Ovary (tissue), 9 donors: ENCODE measurements around the gene ANGPTL1. TPM values are rescaled to one million over a fixed set of nuclear protein-coding genes. Genes with fewer than 3 reads are reported as not detected.
"Not testable (repeated sequence)": the region's sequence is repeated elsewhere in the genome, so short reads cannot be mapped to it uniquely, and the experiment has no call there.

Source experiments
- DNase-seq, 5 donors: peaks; one replicate each; pipeline ENCODE4 v3.0.0-alpha.2; 2019 to 2020
- H3K27ac ChIP-seq, 2 donors: fragments of 200-600 bp; one replicate each; pipeline versions ENCODE4 v1.5.1 to v1.8.0; 2019 to 2022
- H3K27me3 ChIP-seq: fragments of 200-600 bp; one replicate; pipeline ENCODE4 v1.8.0; 2022
- H3K36me3 ChIP-seq: fragments of 200-600 bp; sonication (generic); one replicate; pipeline ENCODE4 v1.5.1; 2019
- H3K4me1 ChIP-seq: one replicate; pipeline ENCODE4 v1.8.1; 2013; ENCODE audit warnings: mild to moderate bottlenecking, moderate library complexity; ENCODE audit not compliant: insufficient read depth
- H3K4me3 ChIP-seq: fragments of 200-600 bp; sonication (generic); one replicate; pipeline ENCODE4 v1.5.1; 2017
- H3K9me3 ChIP-seq, 2 donors: fragments of 200-600 bp in 1 of 2; sonication (generic) in 1 of 2; one replicate each; pipeline versions ENCODE4 v1.5.1 to v1.8.1; 2013 to 2019; ENCODE audit warnings: mild to moderate bottlenecking in 1 of 2, moderate library complexity in 1 of 2
- EP300 ChIP-seq: sonication (generic); formaldehyde crosslinking; IDR thresholded peaks from one replicate; pipeline ENCODE4 v1.6.1; 2017; ENCODE audit warnings: antibody characterized with exemption
- POLR2A ChIP-seq: fragments of 450-650 bp; IDR thresholded peaks from one replicate; pipeline ENCODE4 v1.6.1; 2017; ENCODE audit warnings: antibody characterized with exemption, mild to moderate bottlenecking, moderate library complexity
- WGBS, 3 donors: extraction: QIAGEN DNeasy Blood & Tissue Kit in 1 of 3; methylation state at CpG; one replicate each; pipeline versions ENCODE4 v1.1.5 to v1.1.7; 2013 to 2017; 5-methylcytosine and 5-hydroxymethylcytosine counted together
- intact Hi-C, 4 donors: fragments of 100-400 bp; cut with DNase I; formaldehyde crosslinking; loops; one replicate each; pipeline versions ENCODE4 v1.11.0 to v1.15.1; 2022 to 2023
- polyA plus RNA-seq, 2 donors: library from polyadenylated mRNA; stranded (reverse); fragments of 200-250 nt in 1 of 2; fragments of 350-450 nt in 1 of 2; fragmentation: Illumina TruSeq in 1 of 2; extraction: RNeasy Lipid Tissue Mini Kit (QIAGEN cat#74804) in 1 of 2; gene quantifications; one replicate each; pipeline ENCODE4 v1.2.3, GENCODE V29; 2013 to 2014
- total RNA-seq, 7 donors: library from RNA; depleted of rRNA in 2 of 7; stranded (reverse); fragments of >200 nt in 2 of 7; fragmentation: NEBNext Ultra II Directional in 3 of 7; extraction: Animal tissue kit (Norgen Biotek cat#: 25700) in 3 of 7; gene quantifications; one replicate each; pipeline versions ENCODE4 v1.1.0 to v1.2.4, GENCODE V29; 2016 to 2023
- TF ChIP-seq, protein P1 (sequence below), 3 donors: fragments of 450-650 bp in 2 of 3; fragments of 200-600 bp in 1 of 3; IDR thresholded peaks; one replicate each; pipeline versions ENCODE4 v1.5.1 to v1.8.0; 2016 to 2022; ENCODE audit warnings: antibody characterized with exemption in 3 of 3, mild to moderate bottlenecking in 1 of 3
- donor health status: DM: no; HTN: no; CAD: no; lungs with moderate emphysema.
- donor health status: DM: no; HTN: no; CAD: no.
- donor health status: Bipolar disorder and iron deficiency.
- donor health status: DM: yes; HTN: yes; CAD: no.
- donor health status: DM: no; HTN: no; CAD: no.
- donor health status: DM: yes; HTN: yes; CAD: no.

ANGPTL1 gene
- total and polyA plus RNA-seq, 9 donors, result 21.9 to 165 (median 65.7) TPM

GRCh38 chr1:178862416-178862815 lies 8.5 kb downstream of the ANGPTL1 start:
- TF ChIP-seq EP300, result no peak
- no peak for TF ChIP-seq POLR2A
- TF ChIP-seq, protein P1, sequence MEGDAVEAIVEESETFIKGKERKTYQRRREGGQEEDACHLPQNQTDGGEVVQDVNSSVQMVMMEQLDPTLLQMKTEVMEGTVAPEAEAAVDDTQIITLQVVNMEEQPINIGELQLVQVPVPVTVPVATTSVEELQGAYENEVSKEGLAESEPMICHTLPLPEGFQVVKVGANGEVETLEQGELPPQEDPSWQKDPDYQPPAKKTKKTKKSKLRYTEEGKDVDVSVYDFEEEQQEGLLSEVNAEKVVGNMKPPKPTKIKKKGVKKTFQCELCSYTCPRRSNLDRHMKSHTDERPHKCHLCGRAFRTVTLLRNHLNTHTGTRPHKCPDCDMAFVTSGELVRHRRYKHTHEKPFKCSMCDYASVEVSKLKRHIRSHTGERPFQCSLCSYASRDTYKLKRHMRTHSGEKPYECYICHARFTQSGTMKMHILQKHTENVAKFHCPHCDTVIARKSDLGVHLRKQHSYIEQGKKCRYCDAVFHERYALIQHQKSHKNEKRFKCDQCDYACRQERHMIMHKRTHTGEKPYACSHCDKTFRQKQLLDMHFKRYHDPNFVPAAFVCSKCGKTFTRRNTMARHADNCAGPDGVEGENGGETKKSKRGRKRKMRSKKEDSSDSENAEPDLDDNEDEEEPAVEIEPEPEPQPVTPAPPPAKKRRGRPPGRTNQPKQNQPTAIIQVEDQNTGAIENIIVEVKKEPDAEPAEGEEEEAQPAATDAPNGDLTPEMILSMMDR (IDR thresholded peaks at IDR 0.05), result no peak
- DNase-seq, result no peak
- no peak overlapping the region for H3K4me3 ChIP-seq
- H3K27me3 ChIP-seq, result no peaks in the 10 kb centered on the region
- no peak overlapping the region for H3K27ac ChIP-seq
- H3K9me3 ChIP-seq, result no peaks in the 10 kb centered on the region
- no peaks in the 10 kb centered on the region for H3K36me3 ChIP-seq
- 92 to 99% (median 97%) methylated on average over 3 of the region's 3 CpGs for WGBS, 3 donors
- intact Hi-C loops, result loop anchor here in 2 of 4 donors (10.0 kb wide), 1 partner anchor 72 kb away; no protein-coding TSS in a partner anchor
- H3K4me1 ChIP-seq, result peaks cover 3% of the 10 kb centered on the region

- intact Hi-C loops, result no loop called here
- Histone ChIP-seq H3K27me3 (peaks cover 2% of the 10 kb centered on the region), H3K36me3 (no peaks in the 10 kb centered on the region), H3K9me3 (no peaks in the 10 kb centered on the region), H3K27ac (no peak overlapping the region), H3K4me1 (no peaks in the 10 kb centered on the region), H3K4me3 (no peak overlapping the region)
- DNase-seq, result no peak
- WGBS, 3 donors, result 93 to 98% (median 97%) methylated on average over 2 of the region's 2 CpGs
- TF ChIP-seq POLR2A (no peak), EP300 (no peak)
- TF ChIP-seq, protein P1 (IDR thresholded peaks at IDR 0.05), result no peak
Measured at GRCh38 chr1:178857126-178857525, 13.8 kb downstream of the ANGPTL1 start.

DNA sequence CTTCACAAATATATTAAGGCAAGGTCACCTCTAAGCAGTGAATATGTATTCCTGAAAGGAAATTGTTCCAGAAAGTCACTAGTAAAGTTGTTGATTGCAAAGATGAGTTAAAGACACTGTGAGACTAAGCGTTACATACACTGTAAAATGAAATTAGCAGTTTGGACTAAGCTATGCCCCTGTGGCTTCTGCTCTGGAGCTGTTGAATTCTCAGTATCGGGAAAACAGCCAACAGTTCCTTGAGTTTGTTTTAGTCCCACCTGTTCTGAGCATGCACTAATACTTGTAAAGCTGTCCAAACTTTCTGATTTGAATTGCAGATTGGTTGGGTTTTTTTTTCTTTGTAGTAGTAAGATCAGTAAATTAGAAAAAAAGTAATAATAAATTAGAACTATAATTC lies 21.0 kb downstream of the ANGPTL1 start:
- no peaks in the 10 kb centered on the region for H3K9me3 ChIP-seq
- TF ChIP-seq, protein P1 (IDR thresholded peaks at IDR 0.05), result no peak
- no peak for TF ChIP-seq EP300
- no peak for TF ChIP-seq POLR2A
- H3K4me3 ChIP-seq, result no peak overlapping the region
- H3K27ac ChIP-seq, result no peak overlapping the region
- DNase-seq, result no peak
- 29 to 37% (median 30%) methylated on average over 2 of the region's 2 CpGs for WGBS, 3 donors
- intact Hi-C loops, result no loop called here
- peaks cover 2% of the 10 kb centered on the region for H3K4me1 ChIP-seq
- H3K36me3 ChIP-seq, result no peaks in the 10 kb centered on the region
- H3K27me3 ChIP-seq, result no peaks in the 10 kb centered on the region

GRCh38 chr1:178847919-178848318 lies 23.0 kb downstream of the ANGPTL1 start:
- H3K4me3 ChIP-seq, H3K36me3 ChIP-seq, H3K4me1 ChIP-seq, H3K27ac ChIP-seq, H3K9me3 ChIP-seq, intact Hi-C loops, H3K27me3 ChIP-seq, DNase-seq: not testable (repeated sequence)
- 93 to 98% (median 94%) methylated on average over 1 of the region's 1 CpG for WGBS, 3 donors

- Histone ChIP-seq H3K9me3 (no peaks in the 10 kb centered on the region), H3K27me3 (no peaks in the 10 kb centered on the region), H3K36me3 (no peaks in the 10 kb centered on the region), H3K4me1 (peaks cover 3% of the 10 kb centered on the region), H3K4me3 (no peak overlapping the region), H3K27ac (no peak overlapping the region)
- intact Hi-C loops, result no loop called here
- no peak for DNase-seq
- 66 to 78% (median 69%) methylated on average over 2 of the region's 2 CpGs for WGBS, 3 donors
- TF ChIP-seq POLR2A, result no peak
- TF ChIP-seq, protein P1 (IDR thresholded peaks at IDR 0.05), result no peak
- no peak for TF ChIP-seq EP300
Measured at GRCh38 chr1:178847396-178847849, 23.5 kb downstream of the ANGPTL1 start.
